ENCODE measurements around the gene LIPE.

- no peak for TF ChIP-seq CTCF (IDR thresholded peaks at IDR 0.05; ENCODE audit: poor library complexity, severe bottlenecking)
- TF ChIP-seq REST (IDR thresholded peaks at IDR 0.05; ENCODE audit: borderline replicate concordance), result no peak
- no peak for TF ChIP-seq POLR2AphosphoS5 (IDR thresholded peaks at IDR 0.05)
- no peak for TF ChIP-seq EZH2 (IDR thresholded peaks at IDR 0.05; ENCODE audit: borderline replicate concordance, insufficient read depth, low read length, poor library complexity, severe bottlenecking)
- no peak for TF ChIP-seq MXI1 (conservative IDR thresholded peaks at IDR 0.05; ENCODE audit: poor library complexity, severe bottlenecking)
These were observed 15.5 kb downstream of the LIPE start for GRCh38 chr19:42411581-42412178.

All from neural cell (in vitro differentiated cells).